Testis (tissue), 2 donors: ENCODE data around the gene FOS.

Experiments
- POLR2A ChIP-seq: fragments of 450-650 bp; IDR thresholded peaks from one replicate; pipeline ENCODE4 v1.6.1; 2017; ENCODE audit warnings: antibody characterized with exemption, mild to moderate bottlenecking, moderate library complexity
- TF ChIP-seq, protein P1 (sequence below), 3 experiments: fragments of 450-650 bp in 2 of 3; fragments of 200-600 bp in 1 of 3; sonication (generic) in 1 of 3; IDR thresholded peaks; one replicate each; pipeline ENCODE4 v1.5.1; 2016 to 2019; ENCODE audit warnings: antibody characterized with exemption in 3 of 3, mild to moderate bottlenecking in 2 of 3, moderate library complexity in 1 of 3

DNA sequence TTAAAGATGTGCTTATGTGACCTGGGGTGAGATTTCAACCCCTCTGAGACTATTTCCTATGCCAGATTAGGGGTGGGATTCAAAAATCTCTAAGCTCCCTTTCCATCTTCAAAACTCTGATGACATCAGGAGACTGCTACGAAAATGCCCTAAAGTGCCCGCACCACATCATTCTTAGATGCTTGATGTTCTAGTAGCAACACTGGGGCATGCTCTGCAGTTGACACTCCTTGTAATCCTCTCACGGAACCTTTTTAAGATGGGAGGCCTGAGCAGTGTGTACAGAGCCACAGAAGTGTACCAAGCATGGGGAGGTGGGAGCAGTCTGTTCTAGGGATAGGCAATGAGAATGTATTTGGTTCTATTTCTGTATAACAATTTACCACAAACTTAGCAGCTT is 12.2 kb downstream of the FOS start:
- no peak for TF ChIP-seq POLR2A
- TF ChIP-seq, protein P1, sequence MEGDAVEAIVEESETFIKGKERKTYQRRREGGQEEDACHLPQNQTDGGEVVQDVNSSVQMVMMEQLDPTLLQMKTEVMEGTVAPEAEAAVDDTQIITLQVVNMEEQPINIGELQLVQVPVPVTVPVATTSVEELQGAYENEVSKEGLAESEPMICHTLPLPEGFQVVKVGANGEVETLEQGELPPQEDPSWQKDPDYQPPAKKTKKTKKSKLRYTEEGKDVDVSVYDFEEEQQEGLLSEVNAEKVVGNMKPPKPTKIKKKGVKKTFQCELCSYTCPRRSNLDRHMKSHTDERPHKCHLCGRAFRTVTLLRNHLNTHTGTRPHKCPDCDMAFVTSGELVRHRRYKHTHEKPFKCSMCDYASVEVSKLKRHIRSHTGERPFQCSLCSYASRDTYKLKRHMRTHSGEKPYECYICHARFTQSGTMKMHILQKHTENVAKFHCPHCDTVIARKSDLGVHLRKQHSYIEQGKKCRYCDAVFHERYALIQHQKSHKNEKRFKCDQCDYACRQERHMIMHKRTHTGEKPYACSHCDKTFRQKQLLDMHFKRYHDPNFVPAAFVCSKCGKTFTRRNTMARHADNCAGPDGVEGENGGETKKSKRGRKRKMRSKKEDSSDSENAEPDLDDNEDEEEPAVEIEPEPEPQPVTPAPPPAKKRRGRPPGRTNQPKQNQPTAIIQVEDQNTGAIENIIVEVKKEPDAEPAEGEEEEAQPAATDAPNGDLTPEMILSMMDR (IDR thresholded peaks at IDR 0.05), result no peak
